Measurements from ENCODE around the gene CHPT1.

DNA sequence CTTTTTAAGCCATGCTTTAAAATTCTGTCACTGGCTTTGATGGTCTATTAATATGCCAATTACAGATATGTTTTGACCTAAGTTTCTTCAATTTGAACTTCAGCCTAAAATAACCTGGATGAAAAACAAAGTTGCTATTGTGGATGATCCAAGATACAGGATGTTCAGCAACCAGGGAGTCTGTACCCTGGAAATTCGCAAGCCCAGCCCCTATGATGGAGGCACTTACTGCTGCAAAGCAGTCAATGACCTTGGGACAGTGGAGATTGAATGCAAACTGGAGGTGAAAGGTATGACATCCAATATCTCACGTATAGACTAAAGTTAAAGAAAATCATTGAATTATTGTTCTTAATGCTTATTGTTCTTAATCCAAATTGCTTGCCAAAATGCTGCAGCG is 17.2 kb upstream of the CHPT1 start:
- no peak for TF ChIP-seq FOXM1 (IDR thresholded peaks at IDR 0.05; ENCODE audit: low read depth)
- TF ChIP-seq EP300 (IDR thresholded peaks at IDR 0.05; ENCODE audit: borderline replicate concordance in 1 of 2, low read depth in 1 of 2, low read length in 1 of 2), result no peak
- TF ChIP-seq GABPA (IDR thresholded peaks at IDR 0.05; ENCODE audit: low read depth), result no peak
- no peak for TF ChIP-seq CTCF (IDR thresholded peaks at IDR 0.05)
- no peak for TF ChIP-seq POLR2AphosphoS5 (IDR thresholded peaks at IDR 0.05; ENCODE audit: low read depth, low read length)
- TF ChIP-seq, protein P1, sequence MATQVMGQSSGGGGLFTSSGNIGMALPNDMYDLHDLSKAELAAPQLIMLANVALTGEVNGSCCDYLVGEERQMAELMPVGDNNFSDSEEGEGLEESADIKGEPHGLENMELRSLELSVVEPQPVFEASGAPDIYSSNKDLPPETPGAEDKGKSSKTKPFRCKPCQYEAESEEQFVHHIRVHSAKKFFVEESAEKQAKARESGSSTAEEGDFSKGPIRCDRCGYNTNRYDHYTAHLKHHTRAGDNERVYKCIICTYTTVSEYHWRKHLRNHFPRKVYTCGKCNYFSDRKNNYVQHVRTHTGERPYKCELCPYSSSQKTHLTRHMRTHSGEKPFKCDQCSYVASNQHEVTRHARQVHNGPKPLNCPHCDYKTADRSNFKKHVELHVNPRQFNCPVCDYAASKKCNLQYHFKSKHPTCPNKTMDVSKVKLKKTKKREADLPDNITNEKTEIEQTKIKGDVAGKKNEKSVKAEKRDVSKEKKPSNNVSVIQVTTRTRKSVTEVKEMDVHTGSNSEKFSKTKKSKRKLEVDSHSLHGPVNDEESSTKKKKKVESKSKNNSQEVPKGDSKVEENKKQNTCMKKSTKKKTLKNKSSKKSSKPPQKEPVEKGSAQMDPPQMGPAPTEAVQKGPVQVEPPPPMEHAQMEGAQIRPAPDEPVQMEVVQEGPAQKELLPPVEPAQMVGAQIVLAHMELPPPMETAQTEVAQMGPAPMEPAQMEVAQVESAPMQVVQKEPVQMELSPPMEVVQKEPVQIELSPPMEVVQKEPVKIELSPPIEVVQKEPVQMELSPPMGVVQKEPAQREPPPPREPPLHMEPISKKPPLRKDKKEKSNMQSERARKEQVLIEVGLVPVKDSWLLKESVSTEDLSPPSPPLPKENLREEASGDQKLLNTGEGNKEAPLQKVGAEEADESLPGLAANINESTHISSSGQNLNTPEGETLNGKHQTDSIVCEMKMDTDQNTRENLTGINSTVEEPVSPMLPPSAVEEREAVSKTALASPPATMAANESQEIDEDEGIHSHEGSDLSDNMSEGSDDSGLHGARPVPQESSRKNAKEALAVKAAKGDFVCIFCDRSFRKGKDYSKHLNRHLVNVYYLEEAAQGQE (IDR thresholded peaks at IDR 0.05; ENCODE audit: low read depth, low read length), result no peak

All from SK-N-SH (cell line).